HG03469 (cell line): Measurements from ENCODE around the gene MYO18A.

Experiments used
- ATAC-seq: cut with Tn5 transposase; IDR thresholded peaks from one replicate; pipeline ENCODE4 v1.9.1; 2021; ENCODE audit warnings: mild to moderate bottlenecking, moderate library complexity, moderate number of reproducible peaks; ENCODE audit not compliant: unreplicated experiment

MYO18A gene

DNA sequence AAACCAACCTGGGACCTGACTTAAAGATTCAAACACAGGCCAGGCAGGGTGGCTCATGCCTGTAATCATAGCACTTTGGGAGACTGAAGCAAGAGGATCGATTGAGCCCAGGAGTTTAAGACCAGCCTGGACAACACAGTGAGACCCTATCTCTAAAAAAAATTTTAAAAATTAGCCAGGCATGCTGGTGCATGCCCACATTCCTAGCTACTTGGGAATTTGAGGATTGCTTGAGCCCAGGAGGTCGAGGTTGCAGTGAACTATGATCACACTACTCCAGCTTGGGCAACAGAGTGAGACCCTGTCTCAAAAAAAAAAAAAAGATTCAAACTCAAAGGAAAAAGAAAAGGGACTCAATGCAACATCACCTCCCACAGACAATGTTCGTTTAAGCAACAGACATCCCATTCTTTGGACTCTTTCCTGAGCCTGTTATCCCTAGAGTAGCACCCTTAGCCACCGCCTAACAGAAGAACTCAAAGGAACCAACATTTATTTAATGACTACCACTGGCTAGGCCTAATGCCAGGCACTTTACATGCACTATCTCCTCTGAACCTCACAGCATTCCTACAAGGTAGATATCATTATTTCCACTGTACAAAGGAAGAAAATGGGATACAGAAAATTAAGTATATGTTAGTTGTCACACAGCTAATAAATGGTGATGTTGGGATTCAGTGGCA, 12.7 kb downstream of the MYO18A start:
- ATAC-seq, result no peak

DNA sequence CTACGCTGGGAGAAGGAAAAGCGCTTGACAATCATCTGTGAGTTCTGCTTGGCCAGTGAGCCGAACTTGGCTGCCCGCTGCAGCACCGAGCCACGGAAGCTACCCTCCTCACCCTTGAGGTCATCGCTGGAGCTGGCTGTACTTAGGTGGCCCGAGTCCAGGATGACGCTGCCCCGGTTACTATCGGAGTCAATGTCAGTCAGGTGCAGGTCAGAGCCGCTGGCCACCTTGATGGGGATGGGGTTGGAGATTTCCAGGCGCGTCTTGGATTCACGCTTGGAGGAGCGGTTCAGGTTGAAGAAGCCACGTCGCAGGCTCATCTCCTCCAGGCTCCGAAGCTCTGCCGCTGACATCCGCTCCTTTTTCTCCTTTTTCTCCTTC, 13.7 kb downstream of the MYO18A start:
- no peak for ATAC-seq

DNA sequence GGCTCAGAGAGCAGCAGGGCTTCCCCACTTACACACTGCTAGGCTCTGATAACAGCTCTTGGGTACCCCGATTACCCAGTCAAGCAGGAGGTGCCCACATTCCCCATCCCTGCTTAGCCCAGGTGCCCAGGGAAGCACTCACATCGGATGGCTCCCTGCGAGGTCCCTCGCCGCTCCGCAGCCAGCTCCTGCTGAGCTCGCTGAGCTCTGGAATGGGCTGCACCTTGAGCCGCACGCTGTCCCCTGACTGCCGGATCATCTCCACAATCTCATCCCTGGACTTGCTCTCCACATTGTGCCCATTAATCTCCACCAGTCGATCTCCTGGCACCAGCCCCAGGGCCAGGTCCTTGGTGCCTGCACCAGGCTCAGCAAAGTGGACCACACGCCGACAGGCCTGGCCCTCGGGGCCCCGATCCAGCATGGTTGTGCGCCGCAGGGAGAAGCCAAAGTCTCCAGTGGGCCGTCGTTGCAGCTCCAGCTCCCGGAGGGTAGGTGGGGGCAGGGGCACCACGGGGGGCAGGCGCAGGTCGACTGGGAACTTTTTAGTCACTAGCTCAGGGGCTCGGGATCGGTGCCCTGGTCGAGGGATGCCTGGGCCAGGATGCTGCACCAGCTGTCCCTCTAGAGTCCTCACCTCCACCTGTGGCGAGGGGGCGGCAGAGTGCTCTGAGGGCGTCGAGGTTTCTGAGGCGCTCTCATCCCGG, 14.2 kb downstream of the MYO18A start:
- ATAC-seq, result no peak

DNA sequence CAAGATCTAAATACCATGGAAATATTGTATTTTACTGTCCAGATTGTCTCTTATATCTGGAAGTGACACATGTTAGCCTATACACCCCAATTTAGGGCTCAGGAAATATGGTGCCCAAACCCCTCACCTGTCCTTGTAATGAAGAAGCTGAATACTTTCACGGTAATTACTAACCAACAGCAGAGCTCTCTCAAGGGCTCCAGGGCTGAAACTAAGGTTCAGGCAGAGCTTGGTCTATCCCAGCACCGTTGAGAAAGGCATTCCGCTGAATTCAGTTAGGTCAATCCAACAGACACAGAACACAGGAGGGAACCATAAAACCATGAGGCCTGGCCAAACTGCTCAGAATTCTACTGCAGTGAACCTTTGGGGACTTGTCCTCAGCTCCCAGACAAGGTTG, 14.9 kb downstream of the MYO18A start:
- no peak for ATAC-seq

DNA sequence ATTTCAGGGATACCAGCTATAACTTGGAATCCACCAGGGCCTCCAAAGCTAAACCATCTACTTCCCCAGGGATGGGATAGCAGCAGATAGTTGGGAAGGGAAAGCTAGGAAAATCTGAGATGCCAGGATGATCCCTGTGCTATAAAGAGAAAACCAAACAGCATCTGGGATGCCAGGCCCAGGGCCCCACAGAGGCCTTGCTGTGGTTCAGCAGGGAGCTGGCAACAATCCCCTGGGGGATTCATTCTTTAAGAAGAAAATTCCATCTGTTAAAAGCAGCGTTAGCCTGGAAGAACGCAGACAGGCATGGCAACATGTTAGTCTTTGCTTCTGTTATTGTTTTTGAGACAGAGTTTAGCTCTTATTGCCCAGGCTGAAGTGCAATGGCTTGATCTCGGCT, 16.6 kb downstream of the MYO18A start:
- ATAC-seq, result no peak

DNA sequence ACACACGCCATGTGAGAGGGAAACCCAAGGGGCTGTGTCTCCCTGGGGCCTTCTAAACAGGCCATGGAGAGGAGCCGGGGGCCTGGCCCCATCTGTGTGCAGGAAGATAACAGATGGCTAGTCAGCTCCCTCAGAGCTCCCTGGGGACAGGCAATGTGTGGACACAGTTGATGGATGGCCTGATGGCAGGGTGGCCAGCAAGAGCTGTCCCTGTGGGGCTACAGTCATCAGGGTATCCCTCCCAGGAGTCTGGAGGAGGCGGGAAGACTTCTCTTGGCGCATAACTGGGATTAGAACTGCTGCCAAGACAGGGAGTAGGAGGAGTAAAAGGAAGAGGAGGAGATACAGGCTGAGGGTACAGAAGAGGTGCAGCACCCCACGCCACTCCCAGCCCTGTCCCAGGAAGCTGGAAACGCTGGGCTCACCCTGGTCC, 17.3 kb downstream of the MYO18A start:
- no peak for ATAC-seq

DNA sequence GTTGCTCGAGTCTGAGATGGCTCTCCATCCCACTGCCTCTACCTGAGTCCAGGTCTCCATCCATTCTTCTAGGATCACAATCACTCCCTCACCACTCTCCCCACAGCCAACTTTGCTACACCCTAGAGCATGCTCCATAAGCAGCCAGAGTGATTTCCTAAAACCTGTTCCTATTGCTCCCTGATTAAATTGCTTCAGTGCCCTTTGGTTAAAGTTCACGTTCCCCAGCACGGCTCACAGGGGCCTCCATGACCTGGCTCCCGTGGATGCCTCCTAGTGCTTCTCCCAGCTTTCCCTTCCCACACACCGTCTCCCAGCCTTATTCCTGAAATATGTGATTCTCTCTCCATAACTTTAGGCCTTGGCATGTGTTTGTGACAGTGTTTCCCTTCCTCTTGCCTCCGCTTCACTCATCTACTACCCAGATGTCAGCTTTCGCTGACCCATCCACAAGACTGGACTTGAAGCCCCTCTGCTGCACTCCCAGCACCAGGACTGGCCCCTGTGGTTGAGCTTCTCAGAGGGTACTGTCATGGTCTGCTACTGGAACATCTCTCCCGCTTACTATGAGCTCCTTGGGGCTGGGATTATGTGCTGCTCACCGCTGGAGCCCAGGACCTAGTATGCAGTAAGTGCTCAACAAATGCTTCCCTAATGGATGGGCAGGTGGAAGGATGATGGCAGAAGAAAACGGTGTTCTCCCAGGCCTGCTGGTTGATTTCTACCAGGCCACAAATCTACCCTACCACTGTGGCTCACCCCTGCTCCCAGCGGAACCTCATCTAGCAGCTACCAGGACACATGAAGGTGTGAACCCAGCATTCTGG, 17.9 kb downstream of the MYO18A start:
- no peak for ATAC-seq

DNA sequence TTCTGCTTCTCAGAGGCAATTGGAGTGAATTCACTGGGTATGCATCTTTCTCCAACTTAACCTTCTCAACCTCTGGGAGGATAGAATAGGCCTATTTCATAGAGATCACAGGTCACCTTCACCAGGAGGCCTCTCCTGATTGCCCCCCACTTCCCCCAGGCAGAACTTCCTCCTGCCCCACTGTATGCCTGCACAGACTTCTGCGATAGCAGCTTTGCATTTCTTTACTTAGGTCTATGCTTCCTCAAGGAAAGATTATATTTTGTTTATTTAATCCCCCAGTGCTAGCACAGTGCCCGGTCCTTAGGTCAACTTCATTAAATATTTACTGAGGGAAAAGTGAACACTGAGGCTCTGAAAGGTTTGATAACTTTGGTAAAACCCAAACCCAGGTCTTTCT, 19.9 kb downstream of the MYO18A start:
- no peak for ATAC-seq

DNA sequence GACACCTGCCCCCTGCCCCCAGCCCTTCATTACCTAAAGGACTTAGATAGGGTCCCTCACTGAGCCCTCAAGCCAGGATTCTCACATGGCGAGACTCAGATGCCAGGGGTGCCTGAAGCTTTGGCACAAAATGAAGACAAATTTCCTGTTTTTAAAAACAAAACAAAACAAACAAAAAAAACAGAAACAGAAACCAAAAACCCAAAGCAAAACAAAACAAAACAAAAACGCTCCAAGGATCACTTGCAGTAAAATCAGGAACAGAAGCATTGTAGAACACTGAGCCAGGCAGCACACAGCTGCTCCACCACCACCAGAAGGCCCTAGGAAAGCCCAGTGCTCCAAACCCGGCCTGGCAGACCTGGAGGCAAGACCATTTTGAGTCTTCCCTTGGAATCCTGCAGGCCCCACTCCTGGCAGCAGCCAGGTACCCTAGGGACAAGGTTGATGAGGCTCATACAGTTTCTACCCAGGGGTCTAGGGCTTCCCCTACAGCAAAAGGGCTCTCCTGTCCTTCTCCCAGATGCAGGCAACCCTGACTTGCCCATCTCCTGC, 20.8 kb downstream of the MYO18A start:
- ATAC-seq, result no peak

DNA sequence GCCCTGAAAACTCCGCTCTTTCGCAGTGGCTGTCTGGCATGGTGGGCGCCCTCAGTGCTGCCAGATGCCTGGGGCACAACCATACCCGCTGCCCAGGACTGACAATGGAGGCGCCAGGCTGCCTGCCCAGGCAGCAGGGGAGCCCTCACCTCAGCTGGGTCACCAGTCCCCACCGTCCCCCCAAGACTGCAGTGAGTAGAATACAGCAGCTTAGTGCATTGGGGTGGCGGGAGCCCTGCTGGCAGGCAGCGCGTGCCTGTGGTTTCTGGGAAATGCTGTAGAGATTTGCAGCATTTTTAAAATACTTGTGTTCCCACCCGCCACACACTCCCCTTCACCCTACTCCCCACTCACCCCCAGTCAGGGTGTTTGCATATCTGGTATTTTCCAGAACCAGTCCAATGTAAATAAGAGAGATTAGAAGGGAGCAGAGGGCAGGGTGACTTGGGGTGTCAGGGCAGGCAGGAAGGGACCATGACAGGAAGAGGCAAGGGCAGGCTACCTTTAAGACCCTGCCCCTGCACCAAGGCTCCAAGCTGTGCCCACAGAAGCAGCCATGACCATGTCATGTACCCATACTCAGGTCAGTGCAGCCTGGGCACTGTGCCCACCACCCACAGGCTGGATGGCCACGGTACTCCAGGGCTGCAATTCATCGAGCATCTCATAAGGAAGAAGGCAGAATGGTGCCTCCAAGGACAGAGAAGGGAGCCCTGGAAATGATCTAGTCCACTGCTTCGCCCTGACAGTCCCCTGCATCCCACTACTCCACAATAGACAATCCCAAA, 21.5 kb downstream of the MYO18A start:
- no peak for ATAC-seq

DNA sequence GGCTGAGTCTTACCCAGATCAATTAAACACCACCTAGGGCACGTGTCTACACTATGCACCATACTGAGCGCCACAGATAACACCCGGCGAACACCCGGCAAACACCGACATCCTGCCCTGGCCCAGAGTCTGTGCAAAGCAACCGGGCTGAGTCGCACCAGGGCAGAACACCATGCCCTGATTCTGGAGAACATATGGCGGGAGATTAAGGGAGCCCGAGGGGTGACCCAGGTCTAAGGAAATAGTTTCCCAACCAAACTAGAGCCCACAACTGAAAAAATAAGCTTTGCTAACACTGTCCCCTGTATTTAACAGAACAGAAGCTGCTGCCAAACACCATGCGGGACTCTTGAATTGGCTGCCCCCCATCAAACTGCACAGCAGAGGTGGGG, 22.1 kb downstream of the MYO18A start:
- ATAC-seq, result no peak

DNA sequence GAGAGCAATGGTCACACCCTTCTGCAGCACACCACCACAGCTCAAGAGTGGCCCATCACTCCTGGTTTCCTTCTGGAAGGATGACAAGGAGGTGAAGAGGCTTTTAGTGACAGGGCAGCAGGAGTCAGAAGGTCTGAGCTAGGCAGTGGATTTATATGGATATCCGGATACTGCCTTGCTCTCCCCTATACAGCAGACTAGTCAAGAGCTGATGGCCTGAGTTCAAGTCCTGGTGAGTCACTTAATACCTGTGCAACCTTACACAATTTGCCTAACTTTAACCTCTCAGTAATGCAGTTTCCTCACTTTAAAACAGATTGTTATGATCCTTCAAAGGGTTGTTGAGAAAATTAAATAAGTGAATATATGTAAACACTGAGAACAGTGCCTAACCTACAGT, 22.9 kb downstream of the MYO18A start:
- ATAC-seq, result no peak

DNA sequence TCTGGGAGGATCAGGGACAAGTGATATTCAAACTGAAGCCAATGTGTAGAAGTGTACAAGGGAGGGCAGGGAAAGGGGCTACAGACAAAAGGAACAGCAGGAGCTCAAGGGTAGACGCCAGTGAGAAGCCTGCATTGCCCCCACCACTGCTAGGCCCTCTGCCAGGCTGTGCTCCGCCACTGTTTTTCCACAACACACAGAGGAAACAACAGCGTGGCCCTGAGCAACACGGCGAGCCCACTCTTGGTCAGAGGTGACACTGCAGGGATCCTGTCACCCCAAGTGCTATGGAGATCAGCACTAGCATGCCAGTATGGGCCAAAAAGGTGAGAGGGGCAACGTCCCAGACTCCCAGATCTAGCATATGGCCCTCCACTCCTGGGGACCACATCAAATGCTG, 23.4 kb downstream of the MYO18A start:
- ATAC-seq, result no peak

DNA sequence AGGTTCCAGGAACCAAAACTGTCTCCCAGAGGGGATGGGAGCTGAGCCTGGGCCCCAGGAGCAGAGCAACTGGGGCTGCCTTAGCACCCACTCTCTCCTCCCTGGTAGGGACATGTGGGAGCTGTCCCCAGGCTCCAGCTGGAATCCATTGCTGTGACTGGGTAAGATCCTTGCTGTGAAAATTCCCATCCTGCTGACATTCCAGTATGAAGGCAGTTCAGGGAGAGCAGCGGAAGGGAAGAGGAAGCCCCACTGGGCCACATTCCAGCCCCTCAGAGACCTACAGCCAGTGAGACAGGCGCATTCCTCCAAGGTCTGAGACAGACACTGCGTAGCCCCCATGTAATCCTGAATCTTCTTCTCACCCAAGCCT, 24.2 kb downstream of the MYO18A start:
- no peak for ATAC-seq

DNA sequence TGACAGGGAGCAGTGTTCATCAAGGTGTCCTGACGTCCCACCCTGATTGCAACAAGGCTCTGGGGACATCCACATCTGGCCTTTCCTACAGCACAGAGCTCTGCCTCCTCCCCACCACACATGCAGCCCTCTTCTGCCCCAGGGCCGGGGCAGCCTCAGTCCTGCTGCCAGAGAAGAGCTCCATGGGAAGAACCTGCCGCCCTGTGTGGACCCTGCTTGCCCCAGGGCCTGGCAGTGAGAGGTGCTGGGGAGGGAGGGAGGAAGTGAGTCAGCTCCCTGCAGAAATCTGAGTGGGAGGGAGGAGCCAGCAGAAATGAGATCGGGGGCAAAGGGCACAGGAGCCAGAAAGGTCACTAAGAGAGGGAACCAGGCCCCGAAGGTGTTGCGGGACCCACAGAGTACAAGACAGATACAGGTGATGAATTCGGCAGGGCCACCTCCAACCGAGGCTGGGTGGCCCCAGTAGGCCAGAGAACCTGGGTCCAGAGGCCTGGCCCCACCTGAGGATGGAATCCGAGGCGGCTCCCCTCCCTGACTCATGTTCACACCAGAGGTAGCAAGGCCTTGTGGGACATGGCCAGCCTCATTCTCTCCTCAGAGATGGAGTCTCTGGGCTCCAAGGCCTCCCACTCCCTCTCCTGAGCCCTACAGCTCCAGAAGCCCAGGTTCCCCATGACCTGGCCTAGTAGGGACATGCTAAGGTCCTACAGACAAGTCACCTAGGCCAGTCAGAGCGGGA, 24.8 kb downstream of the MYO18A start:
- no peak for ATAC-seq

DNA sequence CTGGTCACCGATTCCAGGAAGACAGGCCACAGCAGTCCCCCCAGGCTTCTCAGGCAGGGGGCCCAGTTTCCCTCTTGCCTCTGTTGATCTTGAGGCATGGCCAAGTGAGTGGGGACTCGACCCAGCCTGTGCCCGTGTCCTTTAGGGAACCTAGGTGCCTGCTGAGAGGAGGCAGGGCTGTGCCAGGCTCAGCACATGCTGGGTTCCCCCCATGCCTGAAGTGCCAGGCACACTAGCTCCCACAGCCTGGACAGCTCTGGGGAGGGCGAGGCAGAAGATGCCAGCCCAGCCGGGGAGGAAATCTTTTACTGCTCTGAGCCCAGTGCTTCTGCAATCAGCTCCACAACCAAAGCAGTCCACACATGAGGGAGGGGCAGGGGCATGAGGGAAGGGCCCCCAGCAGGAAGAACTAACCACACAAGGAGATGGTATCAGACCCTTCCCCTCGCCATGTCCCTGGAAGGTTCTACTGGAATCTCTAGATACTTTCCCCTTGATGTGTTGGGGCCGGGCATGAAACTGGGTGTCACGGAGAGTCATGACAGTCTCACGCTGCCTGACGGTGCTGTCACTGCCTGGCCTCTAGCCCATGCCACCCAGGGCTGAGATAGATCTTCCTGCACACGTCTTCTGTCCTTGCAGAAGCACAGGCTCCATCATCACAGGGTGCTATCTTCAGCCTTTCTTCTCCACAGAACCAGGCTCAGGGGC, 25.5 kb downstream of the MYO18A start:
- no peak for ATAC-seq

DNA sequence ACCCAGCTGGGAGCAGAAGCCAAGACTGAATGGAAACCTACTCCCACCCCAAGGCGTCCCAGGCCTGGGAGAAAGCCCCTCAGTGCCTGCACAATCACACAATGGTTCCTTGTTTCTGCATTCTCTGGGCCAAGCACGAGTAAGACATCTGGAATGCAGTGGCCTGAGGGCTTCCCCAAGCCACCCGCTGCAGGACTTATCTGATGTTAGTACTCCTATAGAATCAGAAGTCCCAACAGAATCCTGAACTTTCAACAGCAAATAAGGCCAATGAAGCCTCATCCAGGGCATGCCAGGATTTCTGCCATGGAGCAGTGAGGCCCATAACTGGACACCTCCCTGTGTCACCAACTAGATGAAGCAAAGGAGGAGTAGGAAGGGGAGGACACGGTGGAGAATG, 28.6 kb downstream of the MYO18A start:
- no peak for ATAC-seq

DNA sequence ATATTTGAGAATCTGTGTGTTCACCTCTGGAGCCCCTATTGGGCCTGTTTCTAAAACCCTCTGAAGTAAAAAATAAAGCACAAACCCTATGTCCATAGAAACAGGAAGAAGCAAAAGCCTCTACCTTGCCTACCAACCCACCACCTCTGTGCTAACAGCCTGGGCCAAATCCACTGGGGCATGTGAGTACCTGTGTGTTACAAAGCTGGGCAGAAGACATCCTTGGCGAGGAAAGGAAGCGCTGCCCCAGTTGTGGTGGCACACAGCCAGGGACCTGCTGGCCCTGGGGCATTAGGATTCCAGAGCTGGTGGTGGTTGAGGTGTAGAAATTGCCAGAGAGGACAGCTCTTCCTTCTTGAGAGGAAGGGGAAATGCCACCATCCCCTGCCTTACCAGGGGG, 30.0 kb downstream of the MYO18A start:
- ATAC-seq, result no peak

DNA sequence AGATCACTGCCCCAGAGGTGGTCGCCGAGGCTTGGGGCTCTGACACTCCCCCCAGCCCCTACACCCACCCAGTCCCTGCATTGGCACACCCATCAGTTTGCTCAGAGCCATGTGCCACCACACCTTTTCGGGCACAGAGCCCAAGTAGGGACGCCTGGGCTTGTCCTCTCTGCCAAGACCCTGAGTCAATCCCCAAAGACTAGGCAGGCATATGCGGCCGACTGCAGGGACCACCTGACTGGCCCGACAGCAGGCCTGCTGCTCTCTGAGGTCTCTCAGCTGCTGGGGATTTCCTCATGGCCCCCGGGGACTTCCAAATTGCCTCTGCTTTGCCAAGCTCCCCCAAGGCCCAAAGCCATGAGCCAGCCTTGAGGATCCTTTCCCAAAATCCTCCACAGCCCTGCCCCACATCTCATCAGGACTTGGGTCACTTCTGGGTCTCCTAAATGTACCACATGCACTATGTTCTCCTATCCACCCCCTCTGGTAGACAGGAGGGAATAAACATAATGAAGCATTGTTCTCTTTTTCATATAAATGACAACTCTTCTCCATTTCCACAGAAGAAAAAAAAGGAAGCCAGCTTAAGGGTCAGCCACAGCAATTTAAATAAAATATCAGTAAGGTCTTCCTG, 30.6 kb downstream of the MYO18A start:
- no peak for ATAC-seq
